HepG2 (cell line): Measurements from ENCODE around the gene STARD13. TPM values are rescaled to one million over a fixed set of nuclear protein-coding genes. Genes with fewer than 3 reads are reported as not detected.
A peak's percentile ranks its signal among the peaks of the same experiment; 100 is the strongest.

Source experiments
- CERS6 ChIP-seq: sonication (generic); formaldehyde crosslinking; IDR thresholded peaks from 2 replicates; pipeline ENCODE4 v1.5.0; 2020; ENCODE audit warnings: missing genetic modification reagents
- MXI1 ChIP-seq: IDR thresholded peaks from 3 replicates; pipeline ENCODE4 v1.6.1; 2012; ENCODE audit warnings: low read depth, low read length, inconsistent platforms, borderline replicate concordance
- SKI ChIP-seq: fragments of 450-650 bp; IDR thresholded peaks from one replicate; pipeline ENCODE4 v1.6.1; 2018; ENCODE audit warnings: mild to moderate bottlenecking; ENCODE audit not compliant: partially characterized antibody
- ZFP90 ChIP-seq: sonication (generic); formaldehyde crosslinking; IDR thresholded peaks from 2 replicates; pipeline ENCODE4 v1.8.0; 2022; ENCODE audit warnings: missing genetic modification reagents, mild to moderate bottlenecking, inconsistent platforms, borderline replicate concordance
- ZNF503 ChIP-seq: sonication (generic); formaldehyde crosslinking; IDR thresholded peaks from 2 replicates; pipeline ENCODE4 v1.4.0; 2020; ENCODE audit warnings: missing genetic modification reagents
- ZNF567 ChIP-seq: sonication (generic); formaldehyde crosslinking; IDR thresholded peaks from 2 replicates; pipeline ENCODE4 v1.8.1; 2023; ENCODE audit warnings: mild to moderate bottlenecking, missing genetic modification reagents, borderline replicate concordance
- ZNF574 ChIP-seq: sonication (generic); formaldehyde crosslinking; IDR thresholded peaks from 2 replicates; pipeline ENCODE4 v1.4.0; 2020; ENCODE audit warnings: missing genetic modification reagents
- ZNF644 ChIP-seq: IDR thresholded peaks from 2 replicates; pipeline ENCODE4 v1.6.1; 2016; ENCODE audit warnings: low read depth
- polyA plus RNA-seq, 8 experiments: library from polyadenylated mRNA; depleted of rRNA in 3 of 8; stranded (reverse) in 7 of 8; unstranded in 1 of 8; fragments of >200 nt; fragmentation: Illumina TruSeq in 4 of 8; extraction: Trizol in 4 of 8; gene quantifications; 2 replicates each; pipeline versions ENCODE4 v1.2.1 to v1.2.3, GENCODE V29; 2011 to 2016; ENCODE audit warnings: low read depth in 4 of 8, missing spikeins in 1 of 8, mixed read lengths in 1 of 8; ENCODE audit not compliant: insufficient read depth in 1 of 8
- total RNA-seq, 5 experiments: library from RNA; depleted of rRNA; stranded (reverse); fragments of >200 nt; fragmentation: Illumina TruSeq; extraction: Trizol; gene quantifications; 2 replicates each; pipeline ENCODE4 v1.2.3, GENCODE V29; 2016; ENCODE audit warnings: low read depth in 1 of 5

The STARD13 gene
- total and polyA plus RNA-seq, 2 of the 13 experiments (the other 11 are each of a cell fraction or from before 2014, with no cell fraction given): 12.8 to 14.3 TPM

- 0 out of 2 replicates have a peak, but pooled peaks have one; percentile 30 for TF ChIP-seq ZNF503
- no peak for TF ChIP-seq MXI1
- TF ChIP-seq ZNF574 (CRISPR knock-in tag): no peak
- peak; percentile 87 for TF ChIP-seq ZNF644
- TF ChIP-seq CERS6 (CRISPR knock-in tag): no peak
- TF ChIP-seq ZFP90 (CRISPR knock-in tag): 0 out of 2 replicates have a peak, but pooled peaks have one; percentile 60
- no peak for TF ChIP-seq SKI
- no peak for TF ChIP-seq ZNF567 (CRISPR knock-in tag)
- TF ChIP-seq, all 625 proteins: peak for 50
Observed at GRCh38 chr13:33258808-33259193, 26.8 kb downstream of the STARD13 start (continued).
